Body of pancreas (tissue), 4 donors: Measurements from ENCODE around the gene TMEM135.

Source experiments
- CTCF ChIP-seq, 7 experiments: fragments of 450-650 bp in 4 of 7; fragments of 200-600 bp in 3 of 7; sonication (generic) in 3 of 7; IDR thresholded peaks; one replicate each; pipeline ENCODE4 v1.5.1; 2016 to 2019; ENCODE audit warnings: antibody characterized with exemption in 7 of 7
- POLR2A ChIP-seq, 3 donors: fragments of 450-650 bp; IDR thresholded peaks; one replicate each; pipeline ENCODE4 v1.6.1; 2016; ENCODE audit warnings: antibody characterized with exemption in 3 of 3, mild to moderate bottlenecking in 2 of 3

- TF ChIP-seq CTCF (IDR thresholded peaks at IDR 0.05) (no peak), POLR2A (IDR thresholded peaks at IDR 0.05) (no peak)
These were observed 78.5 kb downstream of the TMEM135 start for GRCh38 chr11:87116185-87116584.
